HG03060 (cell line): ENCODE measurements around the gene OSBPL3.

Experiments used
- ATAC-seq: cut with Tn5 transposase; IDR thresholded peaks from one replicate; pipeline ENCODE4 v1.9.1; 2021; ENCODE audit warnings: low read depth, moderate number of reproducible peaks; ENCODE audit not compliant: unreplicated experiment

The OSBPL3 gene

DNA sequence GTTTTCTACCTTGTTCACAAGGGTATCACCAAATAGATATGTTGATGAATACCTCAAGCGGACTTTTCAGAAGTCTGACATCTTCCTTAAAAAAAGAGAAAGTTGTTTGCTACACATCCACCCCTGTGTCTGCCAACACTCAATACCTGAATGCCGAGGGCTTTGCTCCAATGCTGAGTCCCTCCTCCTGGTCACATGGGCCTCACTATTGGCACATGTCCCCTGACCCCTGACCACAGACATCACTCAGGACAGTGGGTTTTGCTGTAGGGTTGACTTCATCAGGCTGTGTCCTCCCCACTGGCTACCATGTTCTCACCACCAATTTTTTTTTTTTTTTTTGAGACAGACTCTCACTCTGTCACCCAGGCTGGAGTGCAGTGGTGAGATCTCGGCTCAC lies 76.4 kb downstream of the OSBPL3 start:
- ATAC-seq: no peak

DNA sequence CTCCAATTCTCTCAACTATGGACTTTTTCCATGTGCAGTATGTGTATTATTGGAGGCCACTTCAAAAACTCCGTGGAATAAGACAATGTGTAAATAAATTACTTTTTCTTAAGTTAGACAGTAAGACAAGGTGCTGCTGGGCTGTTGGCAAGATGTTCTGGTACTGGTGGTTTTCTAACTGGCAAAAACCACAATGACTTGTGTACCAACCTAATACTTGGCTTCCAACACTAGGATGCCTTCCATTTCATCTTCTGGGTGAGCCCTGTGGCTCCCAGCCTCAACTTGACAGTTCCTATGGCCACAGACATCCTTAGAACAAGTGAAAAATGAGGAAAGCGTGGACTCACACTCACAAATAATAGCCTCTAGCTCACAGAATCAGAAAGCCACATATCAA lies 77.0 kb downstream of the OSBPL3 start:
- ATAC-seq: no peak

DNA sequence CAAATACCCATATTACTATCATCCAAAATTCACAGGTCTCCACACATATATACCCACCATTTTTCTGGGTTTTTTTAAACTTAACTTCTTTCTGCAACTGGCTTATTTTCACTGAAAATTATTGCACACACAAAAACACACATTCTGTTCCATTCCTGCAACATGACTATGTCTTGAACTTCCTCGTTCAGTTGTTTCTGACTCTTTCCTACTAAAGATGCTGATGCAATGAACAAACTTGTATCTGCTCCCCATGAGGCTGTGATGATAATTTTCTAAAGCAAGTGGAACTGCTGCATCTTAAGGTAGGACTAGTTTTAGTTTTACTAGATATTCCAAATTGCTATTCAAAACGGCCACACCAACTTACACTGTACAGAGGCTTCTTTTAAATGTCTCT lies 77.7 kb downstream of the OSBPL3 start:
- no peak for ATAC-seq

DNA sequence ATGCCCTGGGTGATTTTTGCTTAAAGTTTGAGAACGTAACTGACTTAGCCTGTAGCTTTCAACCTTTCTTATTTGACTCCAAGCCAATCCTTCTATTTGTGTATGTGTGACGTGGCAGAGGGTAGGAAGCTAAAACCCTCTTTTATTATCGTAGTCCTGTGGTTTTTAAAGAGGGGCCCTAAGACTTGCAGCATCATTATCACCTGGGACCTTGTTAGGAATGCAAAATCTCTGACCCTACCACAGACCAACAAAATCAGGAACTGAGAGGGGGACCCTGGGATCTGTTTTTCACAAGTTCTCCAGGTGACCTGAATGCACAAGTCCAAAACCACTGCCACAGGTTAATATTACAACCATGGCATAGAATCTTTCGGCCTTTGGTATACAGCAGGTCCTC lies 80.1 kb downstream of the OSBPL3 start:
- peak; percentile 37 for ATAC-seq

DNA sequence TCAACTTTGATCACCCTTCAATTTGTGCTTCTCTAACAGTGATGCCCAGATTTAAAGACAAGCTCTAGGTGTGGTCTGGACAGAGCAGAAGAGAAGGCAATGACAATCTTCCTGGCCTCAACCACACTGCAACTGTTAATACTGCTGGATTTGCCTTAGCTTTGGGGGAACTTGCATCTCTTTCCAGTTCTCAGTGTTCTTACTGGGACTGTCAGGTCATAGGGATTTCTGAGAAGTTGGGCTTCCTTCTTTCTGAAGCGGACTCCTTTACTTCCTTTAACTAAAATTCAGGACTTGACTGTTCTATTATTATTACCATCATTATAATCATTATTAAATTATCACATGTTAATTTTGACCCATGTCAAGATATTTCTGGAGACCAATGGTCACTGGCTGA lies 80.8 kb downstream of the OSBPL3 start:
- ATAC-seq: no peak

DNA sequence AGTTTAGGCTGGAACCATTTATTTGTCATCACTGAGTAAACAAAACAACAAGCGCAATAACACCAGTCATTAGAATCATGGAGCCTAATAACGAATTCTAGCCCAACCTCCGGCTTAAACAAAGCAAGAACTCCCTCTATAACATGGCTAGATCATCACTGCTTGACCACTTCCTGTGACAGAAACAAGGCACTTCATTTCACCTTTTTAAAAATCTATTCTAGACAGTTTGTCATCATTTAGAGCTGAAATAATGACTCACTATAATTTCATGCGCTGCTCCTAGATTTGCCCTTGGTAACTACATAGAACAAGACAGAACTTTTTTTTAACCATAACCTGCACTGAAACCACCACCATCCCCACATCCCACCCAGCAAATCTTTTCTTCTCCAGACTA lies 81.3 kb downstream of the OSBPL3 start:
- ATAC-seq: peak; percentile 32

DNA sequence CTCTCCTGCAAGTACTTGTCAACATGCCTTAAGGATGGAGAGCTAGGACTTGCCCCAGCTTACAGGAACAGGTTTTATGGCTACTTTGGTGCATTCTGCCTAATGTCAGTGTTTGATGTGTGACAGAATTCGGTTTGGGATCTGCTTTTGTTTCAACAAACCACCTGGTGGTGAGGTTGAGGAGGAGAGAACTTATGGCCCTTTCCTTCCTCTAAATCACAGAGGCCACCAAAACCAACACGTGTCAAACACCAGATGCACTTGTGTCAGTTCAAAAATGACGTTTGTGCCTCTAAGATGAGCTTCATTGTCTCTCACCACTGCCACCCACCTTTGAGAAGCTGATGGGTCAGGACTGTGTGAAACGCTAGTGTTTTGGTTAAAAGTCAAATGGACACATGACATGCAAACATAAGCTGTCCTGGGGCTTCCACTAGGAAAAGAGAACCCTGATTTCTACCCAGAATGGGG lies 83.9 kb downstream of the OSBPL3 start:
- peak; percentile 32 for ATAC-seq

DNA sequence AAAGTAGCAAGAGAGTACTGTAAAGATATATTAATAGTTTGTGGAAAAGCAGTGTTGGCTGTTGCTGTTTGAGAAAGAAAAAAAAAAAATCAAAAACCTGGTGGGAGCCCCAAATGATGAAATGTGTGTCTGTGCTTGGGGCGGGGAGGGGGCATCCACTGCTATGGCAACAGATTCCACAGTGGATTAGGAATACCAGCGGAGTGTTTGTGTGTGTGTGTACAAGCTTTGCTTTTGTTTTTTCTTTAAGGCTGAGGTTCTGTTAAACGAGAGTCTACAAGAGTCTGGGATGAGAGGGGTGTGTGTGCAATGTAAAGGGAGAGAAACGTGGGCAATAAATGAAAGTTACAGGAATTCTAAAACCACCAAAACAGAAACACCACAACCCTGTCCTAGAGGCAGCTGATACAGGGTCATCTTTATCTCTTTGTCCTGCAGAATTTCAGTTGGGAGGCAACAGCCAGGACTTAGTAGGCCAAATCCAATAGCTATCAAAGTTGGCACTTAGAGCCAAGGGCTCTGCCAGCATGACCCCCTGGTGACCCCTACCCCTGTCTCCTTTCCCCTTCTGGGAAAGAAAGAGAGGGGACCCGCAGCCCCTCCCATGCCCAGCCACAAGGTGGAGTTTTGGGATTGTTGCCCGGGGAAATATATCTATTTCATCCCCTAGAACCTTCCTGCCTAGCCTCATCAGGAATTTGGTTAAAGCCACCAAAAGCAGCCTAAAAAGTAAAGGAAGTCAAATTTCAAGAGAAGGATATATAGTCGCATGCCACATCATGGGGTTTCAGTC lies 85.4 kb downstream of the OSBPL3 start:
- ATAC-seq: no peak

DNA sequence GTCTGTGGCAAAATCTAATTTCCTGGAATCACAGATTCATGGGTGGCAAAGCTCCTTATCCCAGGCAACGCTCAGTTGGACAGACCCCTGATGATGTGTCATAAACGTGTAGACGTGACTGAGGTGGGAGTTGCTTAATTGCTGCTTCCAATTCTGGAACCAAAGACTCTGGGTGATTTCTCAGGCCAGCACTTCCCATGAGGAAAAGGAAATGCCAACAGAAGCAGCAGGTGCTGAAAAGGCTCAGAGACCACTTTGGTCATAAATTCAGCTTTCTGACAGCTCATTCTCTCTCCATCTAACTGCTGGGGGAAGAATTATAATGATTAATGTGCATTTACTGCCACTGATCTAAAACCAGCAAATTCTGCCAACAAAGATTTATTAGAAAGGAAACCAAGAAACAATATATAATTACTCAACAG lies 88.7 kb downstream of the OSBPL3 start:
- no peak for ATAC-seq

DNA sequence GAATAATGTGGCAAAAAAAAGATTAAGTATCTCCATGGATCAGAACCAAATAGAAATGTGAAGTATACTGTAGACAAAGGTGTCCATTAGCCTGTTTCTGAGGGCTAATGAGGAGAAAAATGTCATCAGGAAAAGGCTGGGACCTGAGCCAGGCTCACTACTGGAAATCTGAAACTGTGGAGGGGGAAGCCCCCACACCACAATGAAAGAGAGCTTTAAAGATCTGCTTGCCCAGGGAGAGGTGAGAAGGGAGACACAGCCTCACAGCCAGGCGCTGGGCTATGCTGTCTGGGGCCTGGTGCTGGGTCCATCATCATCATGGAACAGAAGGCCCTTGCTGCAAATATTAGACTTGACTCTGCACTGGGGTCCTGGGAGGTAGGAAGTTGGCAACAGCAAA lies 90.4 kb downstream of the OSBPL3 start:
- ATAC-seq: no peak

DNA sequence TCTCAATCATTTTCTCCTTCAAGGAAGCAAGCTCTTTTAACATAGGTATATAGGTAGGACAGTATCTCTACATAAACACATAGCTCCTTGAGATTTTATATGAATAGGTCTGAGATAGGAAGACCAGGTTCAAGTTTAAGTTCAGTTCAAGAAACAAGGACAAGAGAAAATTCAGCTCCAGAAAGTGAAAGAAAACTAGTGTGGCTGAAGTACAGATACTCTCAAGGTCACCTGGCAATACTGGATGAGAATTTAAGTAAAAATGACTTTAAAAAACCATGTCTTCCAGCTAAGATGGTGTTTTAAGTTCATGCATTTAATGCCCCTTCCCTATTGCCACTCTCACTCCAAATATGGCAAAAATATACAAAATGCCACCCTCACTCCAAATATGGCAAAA lies 91.3 kb downstream of the OSBPL3 start:
- no peak for ATAC-seq

DNA sequence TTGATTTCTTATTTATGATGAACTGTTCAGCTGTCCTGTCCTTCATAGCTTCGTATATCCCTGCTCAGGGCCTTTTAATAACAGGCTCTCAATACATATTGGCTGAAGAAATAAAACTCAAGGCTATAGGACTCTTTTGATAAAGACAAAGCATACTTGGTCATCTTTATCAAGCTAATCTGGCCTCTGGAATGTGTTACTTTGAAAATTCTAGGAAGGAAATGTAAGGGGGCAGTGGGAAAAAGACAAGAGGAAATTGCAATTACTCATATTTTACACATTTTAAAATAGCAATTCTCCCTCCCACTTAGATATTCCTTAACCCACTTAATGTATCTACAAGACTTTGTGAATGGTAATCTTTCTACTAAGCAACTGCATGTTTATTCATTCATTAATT lies 94.3 kb downstream of the OSBPL3 start:
- ATAC-seq: no peak

DNA sequence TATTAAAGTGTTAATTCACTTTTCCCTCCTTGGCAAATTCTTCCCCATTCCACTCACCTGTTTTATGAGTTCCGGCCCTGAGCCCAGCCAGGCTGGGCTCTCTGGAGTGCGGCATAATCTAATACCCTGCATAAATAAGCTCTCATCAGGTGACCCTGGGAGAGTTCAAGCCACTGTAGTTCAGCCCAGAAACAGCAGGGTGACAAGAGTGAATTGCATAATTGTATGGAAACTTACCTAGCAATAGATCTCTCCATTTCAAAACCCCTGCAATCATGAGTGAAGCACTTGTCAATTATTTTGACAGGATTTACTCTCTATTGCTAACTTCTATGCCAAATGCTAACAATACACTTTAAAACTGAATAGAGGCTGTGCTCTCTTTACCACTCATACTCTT lies 94.7 kb downstream of the OSBPL3 start:
- ATAC-seq: no peak

DNA sequence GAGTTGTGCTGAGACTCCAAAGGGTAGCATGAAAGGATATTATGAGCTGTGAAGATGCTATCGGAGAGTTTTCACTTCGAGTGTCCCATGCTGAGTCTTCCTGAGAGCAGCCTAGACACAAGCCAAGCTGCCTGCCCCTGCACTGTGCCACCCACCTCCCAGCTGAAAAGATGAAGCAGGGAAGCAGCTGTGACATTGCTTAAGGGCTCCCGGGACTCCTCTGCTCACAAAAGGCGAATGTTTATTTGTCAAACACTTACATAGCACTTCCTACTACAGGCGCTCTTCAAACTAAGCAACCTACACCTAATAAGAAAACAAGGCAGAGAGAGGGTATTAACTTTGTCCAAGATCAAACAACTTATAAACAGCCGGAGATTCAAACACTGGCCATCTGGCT lies 95.6 kb downstream of the OSBPL3 start:
- no peak for ATAC-seq

DNA sequence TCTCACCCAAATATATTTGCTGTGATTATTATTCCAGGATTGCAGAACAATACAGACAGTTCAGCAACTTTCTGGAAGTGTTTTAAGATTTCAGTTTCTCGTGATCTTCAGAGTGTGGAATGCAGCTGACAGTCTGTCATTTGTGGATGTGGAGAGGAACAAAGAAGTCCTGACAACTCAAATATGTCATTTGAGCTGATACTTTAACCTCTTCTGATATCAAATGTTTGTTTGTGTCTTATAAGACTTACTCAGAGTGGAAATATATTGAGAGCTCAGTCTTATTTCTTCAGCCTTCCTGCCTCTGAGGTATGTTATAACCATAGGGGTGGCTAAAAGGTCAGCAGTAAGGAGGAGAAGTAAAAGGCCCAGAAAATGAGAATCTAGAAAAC lies 96.4 kb downstream of the OSBPL3 start:
- ATAC-seq: no peak

DNA sequence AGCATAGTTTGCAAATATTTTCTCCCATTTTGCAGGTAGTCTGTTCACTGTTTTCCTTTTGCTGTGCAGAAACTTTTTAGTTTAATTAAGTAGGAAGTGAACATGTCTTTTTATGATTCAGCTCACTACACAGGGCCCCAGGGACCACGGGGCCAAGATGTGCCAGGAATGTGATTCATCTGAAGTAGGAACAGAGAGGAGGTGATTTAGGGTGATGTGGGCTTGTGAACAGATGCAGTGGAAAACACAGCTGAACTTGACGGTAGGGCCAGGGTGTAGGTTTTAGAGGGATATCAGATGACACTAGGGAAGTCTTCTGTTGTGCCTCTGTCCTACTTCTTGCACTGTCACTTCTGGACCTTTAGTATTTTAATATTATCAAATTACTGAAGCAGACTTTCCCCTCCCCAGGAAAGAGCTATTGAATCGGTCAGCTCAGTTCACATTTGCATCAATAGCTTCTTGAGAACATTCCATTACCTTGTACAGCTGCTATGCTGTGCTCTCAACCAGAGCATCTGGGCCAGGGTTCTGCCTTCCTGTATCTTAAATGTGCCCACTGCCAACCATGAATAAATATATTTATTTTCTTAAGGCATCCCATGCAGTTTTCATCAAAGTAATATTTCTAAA lies 96.9 kb downstream of the OSBPL3 start:
- ATAC-seq: no peak

DNA sequence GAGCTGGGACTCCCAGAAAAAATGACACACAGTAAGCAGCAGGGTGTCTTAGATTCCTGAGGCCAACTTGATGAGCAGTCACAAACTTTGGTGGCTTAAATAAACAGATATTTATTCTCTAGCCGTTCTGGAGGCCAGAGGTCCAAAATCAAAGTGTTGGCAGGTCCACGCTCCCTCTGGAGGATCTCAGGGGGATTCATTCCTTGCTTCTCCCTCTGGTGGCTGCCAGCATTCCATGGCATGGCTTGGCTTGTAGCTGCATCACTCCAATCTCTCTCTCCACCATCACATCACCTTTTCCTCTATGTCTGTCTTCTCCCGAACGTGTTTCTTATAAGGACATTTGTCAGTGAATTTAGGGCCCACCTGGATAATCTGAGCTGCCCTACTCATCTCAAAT lies 98.4 kb downstream of the OSBPL3 start:
- ATAC-seq: no peak

DNA sequence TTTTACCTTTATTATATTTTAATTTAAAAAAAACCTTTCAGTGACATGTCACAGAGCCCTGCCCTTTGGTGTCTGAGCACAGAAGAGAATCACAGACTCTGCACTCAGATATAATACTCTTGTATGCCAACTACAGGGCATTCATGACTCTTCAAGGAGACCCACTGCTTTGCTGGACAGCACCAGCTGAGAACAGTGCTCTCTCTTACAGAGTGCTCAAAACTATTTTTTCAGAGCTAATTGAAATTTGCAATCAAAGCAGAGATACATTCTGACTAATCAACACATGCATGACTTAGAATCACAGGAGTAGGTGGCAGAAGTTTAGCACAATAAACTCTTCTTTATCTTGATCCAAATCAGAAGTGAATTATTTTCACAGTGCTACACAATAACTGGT lies 99.1 kb downstream of the OSBPL3 start:
- ATAC-seq: no peak

DNA sequence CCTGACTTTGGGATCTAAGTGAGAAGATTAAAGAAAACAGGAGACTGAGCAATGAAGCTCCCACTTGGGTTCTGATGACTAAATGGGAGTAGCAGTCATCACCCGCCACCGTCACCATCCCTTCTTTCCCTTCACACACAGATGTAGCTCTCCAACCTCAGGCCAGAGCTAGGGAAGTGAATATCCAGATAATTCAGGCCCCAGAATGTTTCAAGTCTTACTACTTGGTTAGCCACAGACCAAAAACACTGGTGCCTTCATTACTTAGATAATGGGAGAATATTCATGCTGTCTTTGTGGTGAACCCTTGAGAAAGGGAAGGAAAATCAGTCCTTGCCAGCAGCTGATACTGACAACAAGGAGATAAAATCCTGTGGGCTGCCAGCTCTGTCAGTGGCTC lies 100.7 kb downstream of the OSBPL3 start:
- no peak for ATAC-seq

DNA sequence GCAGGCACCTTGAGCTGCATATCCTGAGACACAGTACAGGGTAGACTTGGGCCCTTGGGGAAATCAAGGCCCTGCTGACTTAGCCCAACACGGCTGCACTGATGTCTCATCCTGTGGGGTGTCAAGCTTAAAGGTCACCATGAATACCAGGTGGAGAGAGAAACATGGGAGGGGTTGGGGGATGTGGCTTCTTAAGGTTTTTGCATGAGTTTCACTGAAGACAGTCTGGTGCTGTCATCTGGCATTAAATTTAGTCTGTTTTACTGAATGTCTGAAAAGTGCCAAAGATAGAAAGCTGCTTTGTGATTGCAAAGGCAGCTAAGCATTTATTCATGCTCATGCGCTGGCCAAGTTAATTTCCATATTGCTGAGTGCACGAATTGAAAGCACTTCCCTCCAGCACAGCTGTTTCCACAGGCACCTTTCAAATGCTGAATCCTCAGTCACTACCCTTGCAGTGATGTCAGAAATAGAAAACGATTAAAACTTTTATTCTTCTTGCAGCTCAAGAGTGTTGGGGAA lies 102.1 kb downstream of the OSBPL3 start:
- peak; percentile 71 for ATAC-seq

DNA sequence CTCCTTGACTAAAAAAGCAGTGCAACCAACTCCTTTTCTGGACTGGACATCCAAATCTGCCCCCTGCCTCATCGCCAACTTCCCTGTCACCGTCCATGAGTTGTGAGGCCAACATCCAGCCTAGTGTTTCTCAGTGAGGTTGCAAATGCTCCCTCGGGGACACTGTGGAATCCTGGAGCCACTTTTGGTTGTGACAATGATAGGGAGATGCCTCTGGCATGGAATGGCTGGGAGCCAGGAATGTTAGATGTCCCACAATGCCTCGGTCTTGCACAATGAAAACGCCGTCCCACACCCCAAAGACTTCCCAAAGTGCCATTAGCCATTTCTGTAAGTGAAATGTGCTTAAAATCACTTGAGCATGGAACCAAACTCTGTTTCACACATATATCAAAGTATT lies 105.2 kb downstream of the OSBPL3 start:
- ATAC-seq: no peak

DNA sequence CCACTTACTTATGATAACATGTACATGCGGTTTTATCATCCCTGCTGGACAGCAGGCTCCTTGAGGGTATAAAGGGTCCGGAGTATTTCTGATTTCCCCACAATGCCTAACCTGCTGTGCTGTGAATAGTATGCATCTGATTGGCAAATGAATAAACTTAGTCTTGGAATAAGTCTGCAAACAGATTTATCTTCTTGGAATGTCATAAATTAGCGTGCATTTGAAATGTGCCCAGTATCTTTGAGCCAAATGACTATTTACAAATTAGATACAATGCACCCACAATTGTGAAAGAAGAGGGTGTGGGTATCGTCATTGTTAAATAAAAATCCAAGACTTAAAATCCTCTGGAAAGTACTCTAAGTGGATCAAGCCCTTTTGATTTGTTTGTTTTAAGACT lies 106.0 kb downstream of the OSBPL3 start:
- no peak for ATAC-seq
